Erythroblast (primary cell): ENCODE measurements around the gene OAT.

Experiments
- GATA1 ChIP-seq: IDR thresholded peaks from 2 replicates; pipeline ENCODE4 v1.6.1; 2011; ENCODE audit warnings: low read depth, mild to moderate bottlenecking, control low read depth, low read length, moderate library complexity
- POLR2A ChIP-seq: IDR thresholded peaks from 2 replicates; pipeline ENCODE4 v1.6.1; 2011; ENCODE audit warnings: mild to moderate bottlenecking, low read length

GRCh38 chr10:124449170-124450011, 30.7 kb upstream of the OAT start:
- no peak for TF ChIP-seq POLR2A
- TF ChIP-seq GATA1 = no peak
